Measurements from ENCODE around the gene ACIN1. TPM values are rescaled to one million over a fixed set of nuclear protein-coding genes. Genes with fewer than 3 reads are reported as not detected.

Gene ACIN1
- total RNA-seq, 1 donor from 2014 or later: 263 TPM

- peaks cover 2% of the 10 kb centered on the region for H3K27me3 Mint-ChIP-seq
- no peaks in the 10 kb centered on the region for H3K4me1 Mint-ChIP-seq
- no peak for ATAC-seq (ENCODE audit: low read depth)
- H3K27ac Mint-ChIP-seq: no peak within 1 kb of the TSS
- DNase-seq: no peak
- POLR2A ChIA-PET: no interaction called here
- intact Hi-C loops (cut with micrococcal nuclease): no loop called here
- H3K9me3 Mint-ChIP-seq: no peaks in the 10 kb centered on the region
- no peak within 1 kb of the TSS for H3K4me3 Mint-ChIP-seq
- no peak for TF ChIP-seq CTCF (IDR thresholded peaks at IDR 0.05)
- CTCF ChIA-PET: interaction anchor here (1.1 to 1.8 kb wide), 2 partner anchors 16 to 56 kb away, joined by 3 to 5 read pairs; no protein-coding TSS in a partner anchor
- no peaks in the 10 kb centered on the region for H3K36me3 Mint-ChIP-seq (ENCODE audit: low read depth)
These were observed 52.6 kb downstream of the ACIN1 start, which contains the start of gene PSMB11 for GRCh38 chr14:23042162-23042965. Gene PSMB11 (plus strand): TSS chr14:23042212. CDS start chr14:23042226, 14 bp downstream.

- no peak overlapping the region for H3K27ac Mint-ChIP-seq
- H3K27me3 Mint-ChIP-seq: peaks cover 2% of the 10 kb centered on the region
- TF ChIP-seq CTCF (IDR thresholded peaks at IDR 0.05): no peak
- H3K36me3 Mint-ChIP-seq (ENCODE audit: low read depth): no peaks in the 10 kb centered on the region
- H3K9me3 Mint-ChIP-seq: no peaks in the 10 kb centered on the region
- H3K4me1 Mint-ChIP-seq: no peaks in the 10 kb centered on the region
- intact Hi-C loops (cut with micrococcal nuclease): no loop called here
- POLR2A ChIA-PET: no interaction called here
- no peak overlapping the region for H3K4me3 Mint-ChIP-seq
- no peak for ATAC-seq (ENCODE audit: low read depth)
- CTCF ChIA-PET: interaction anchor here (1.1 to 1.8 kb wide), 2 partner anchors 16 to 55 kb away, joined by 3 to 5 read pairs; no protein-coding TSS in a partner anchor
- DNase-seq: no peak
These were observed 53.2 kb downstream of the ACIN1 start for GRCh38 chr14:23041729-23042128.

- no peak for ATAC-seq (ENCODE audit: low read depth)
- H3K27me3 Mint-ChIP-seq: peaks cover 2% of the 10 kb centered on the region
- intact Hi-C loops (cut with micrococcal nuclease): no loop called here
- H3K9me3 Mint-ChIP-seq: no peaks in the 10 kb centered on the region
- peaks cover 7% of the 10 kb centered on the region for H3K4me1 Mint-ChIP-seq
- DNase-seq: no peak
- H3K4me3 Mint-ChIP-seq: no peak overlapping the region
- POLR2A ChIA-PET: no interaction called here
- no peak overlapping the region for H3K27ac Mint-ChIP-seq
- no peaks in the 10 kb centered on the region for H3K36me3 Mint-ChIP-seq (ENCODE audit: low read depth)
- TF ChIP-seq CTCF (IDR thresholded peaks at IDR 0.05): no peak
- CTCF ChIA-PET: interaction anchor here (0.7 to 1.1 kb wide), 3 partner anchors 18 to 54 kb away, joined by 3 to 5 read pairs (median 3); no protein-coding TSS in a partner anchor
These were observed 54.8 kb downstream of the ACIN1 start for GRCh38 chr14:23040100-23040499.

DNA sequence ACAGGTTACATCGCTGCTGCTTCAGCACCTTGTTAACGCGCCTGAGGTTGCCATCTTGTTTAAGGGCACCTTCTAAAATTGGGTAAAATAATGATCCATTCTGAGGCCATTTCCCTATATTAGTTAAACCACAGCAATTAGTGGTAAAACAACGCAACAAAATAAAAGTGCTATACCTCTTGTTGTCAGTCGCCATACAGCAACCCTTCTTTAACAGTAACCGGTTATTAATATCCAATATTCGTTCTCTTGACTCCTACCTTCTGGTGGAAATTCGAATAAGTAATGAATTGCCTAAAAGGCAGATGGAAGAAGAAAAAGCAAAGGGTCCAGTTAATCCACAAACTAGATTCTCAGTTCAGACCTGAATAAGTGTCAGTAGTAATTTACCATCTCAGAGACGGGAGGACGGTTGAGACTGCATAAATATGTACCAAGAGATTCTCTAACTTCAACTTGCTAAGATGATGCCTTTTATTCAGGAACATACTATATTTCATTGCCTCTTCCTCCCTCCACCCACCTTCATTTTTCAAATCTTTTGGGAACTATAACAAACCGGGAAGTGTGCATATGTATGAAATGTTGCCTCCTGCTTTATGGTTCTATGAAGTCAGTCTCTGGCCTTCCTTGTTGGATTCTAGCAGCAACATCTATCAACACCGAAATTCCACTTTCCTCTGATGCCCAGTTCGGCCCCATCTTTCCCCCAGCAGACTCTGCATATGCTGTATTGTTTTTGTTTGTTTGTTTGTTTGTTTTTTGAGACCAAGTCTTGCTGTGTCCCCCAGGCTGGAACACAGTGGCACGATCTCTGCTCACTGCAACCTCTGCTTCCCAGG is 59.4 kb downstream of the ACIN1 start:
- intact Hi-C loops (cut with micrococcal nuclease): loop anchor here (1.0 to 2.0 kb wide), 6 partner anchors 23 to 116 kb away; partner anchors contain the start of genes HAUS4, PRMT5 and RBM23
- no peak for ATAC-seq (ENCODE audit: low read depth)
- peaks cover 30% of the 10 kb centered on the region for H3K36me3 Mint-ChIP-seq (ENCODE audit: low read depth)
- no peaks in the 10 kb centered on the region for H3K27me3 Mint-ChIP-seq
- H3K9me3 Mint-ChIP-seq: no peaks in the 10 kb centered on the region
- no peak for TF ChIP-seq CTCF (IDR thresholded peaks at IDR 0.05)
- CTCF ChIA-PET: interaction anchor here (1.2 kb wide), 1 partner anchor 12 kb away, joined by 3 read pairs; no protein-coding TSS in a partner anchor
- H3K4me3 Mint-ChIP-seq: peak overlapping the region; percentile 84
- POLR2A ChIA-PET: interaction anchor here (0.5 to 1.6 kb wide), 7 partner anchors 22 to 196 kb away, joined by 3 to 10 read pairs (median 3); partner anchors contain the start of gene CDH24
- peaks cover 29% of the 10 kb centered on the region for H3K4me1 Mint-ChIP-seq
- H3K27ac Mint-ChIP-seq: peak overlapping the region; percentile 96
- DNase-seq: no peak

Data from activated B cell treated with CpG ODN at 0.5 μM for 24 hours (primary cell).